ENCODE results near the gene SHC3.
"Not testable (repeated sequence)": the region's sequence is repeated elsewhere in the genome, so short reads cannot be mapped to it uniquely, and the experiment has no call there.

The SHC3 gene

GRCh38 chr9:89177944-89178829 lies at the start of gene SHC3:
Gene SHC3 (minus strand): TSS chr9:89178818. CDS start chr9:89178460, 358 bp downstream.
- no peak for FAIRE-seq
- no peak for DNase-seq (ENCODE audit: extremely low spot score, insufficient read length, low read depth)

GRCh38 chr9:89225991-89226471 lies 47.4 kb upstream of the SHC3 start:
- FAIRE-seq (no peak), DNase-seq (ENCODE audit: extremely low spot score, insufficient read length, low read depth) (no peak)

- no peak for DNase-seq (ENCODE audit: extremely low spot score, insufficient read length, low read depth)
- no peak for FAIRE-seq
Observed at GRCh38 chr9:89225587-89225986, 47.0 kb upstream of the SHC3 start.

GRCh38 chr9:89225036-89225435 lies 46.4 kb upstream of the SHC3 start:
- DNase-seq (ENCODE audit: extremely low spot score, insufficient read length, low read depth), result no peak
- no peak for FAIRE-seq

- FAIRE-seq, result no peak
- no peak for DNase-seq (ENCODE audit: extremely low spot score, insufficient read length, low read depth)
Observed at GRCh38 chr9:89224633-89225032, 46.0 kb upstream of the SHC3 start.

- DNase-seq (ENCODE audit: extremely low spot score, insufficient read length, low read depth) (no peak), FAIRE-seq (no peak)
Observed at GRCh38 chr9:89223396-89223977, 44.9 kb upstream of the SHC3 start.

- DNase-seq (ENCODE audit: extremely low spot score, insufficient read length, low read depth) (no peak), FAIRE-seq (no peak)
Observed at GRCh38 chr9:89219637-89220036, 41.0 kb upstream of the SHC3 start.

- DNase-seq (ENCODE audit: extremely low spot score, insufficient read length, low read depth), result no peak
- no peak for FAIRE-seq
Observed at GRCh38 chr9:89218040-89218928, 39.7 kb upstream of the SHC3 start.

- FAIRE-seq, result no peak
Observed at GRCh38 chr9:89215342-89215741, 36.7 kb upstream of the SHC3 start.

GRCh38 chr9:89213396-89213880 lies 34.8 kb upstream of the SHC3 start:
- no peak for FAIRE-seq

More at GRCh38 chr9:89215342-89215741, 36.7 kb upstream of the SHC3 start:
- no peak for DNase-seq (ENCODE audit: extremely low spot score, insufficient read length, low read depth)

GRCh38 chr9:89212171-89212570 lies 33.6 kb upstream of the SHC3 start:
- FAIRE-seq (no peak), DNase-seq (ENCODE audit: extremely low spot score, insufficient read length, low read depth) (no peak)

More at GRCh38 chr9:89213396-89213880, 34.8 kb upstream of the SHC3 start:
- no peak for DNase-seq (ENCODE audit: extremely low spot score, insufficient read length, low read depth)

GRCh38 chr9:89209311-89209710 lies 30.7 kb upstream of the SHC3 start:
- not testable (repeated sequence) for DNase-seq (ENCODE audit: extremely low spot score, insufficient read length, low read depth); FAIRE-seq

- DNase-seq (ENCODE audit: extremely low spot score, insufficient read length, low read depth) (no peak), FAIRE-seq (no peak)
Observed at GRCh38 chr9:89207026-89207425, 28.4 kb upstream of the SHC3 start.

- no peak for DNase-seq (ENCODE audit: extremely low spot score, insufficient read length, low read depth)
Observed at GRCh38 chr9:89204801-89205200, 26.2 kb upstream of the SHC3 start.

GRCh38 chr9:89195131-89195797 lies 16.6 kb upstream of the SHC3 start:
- no peak for DNase-seq (ENCODE audit: extremely low spot score, insufficient read length, low read depth)
- no peak for FAIRE-seq

More at GRCh38 chr9:89204801-89205200, 26.2 kb upstream of the SHC3 start:
- FAIRE-seq, result no peak

GRCh38 chr9:89194421-89195130 lies 16.0 kb upstream of the SHC3 start:
- FAIRE-seq, result no peak
- no peak for DNase-seq (ENCODE audit: extremely low spot score, insufficient read length, low read depth)

- FAIRE-seq (no peak), DNase-seq (ENCODE audit: extremely low spot score, insufficient read length, low read depth) (no peak)
Observed at GRCh38 chr9:89191004-89191403, 12.4 kb upstream of the SHC3 start.

- DNase-seq (ENCODE audit: extremely low spot score, insufficient read length, low read depth) (no peak), FAIRE-seq (no peak)
Observed at GRCh38 chr9:89189215-89189614, 10.6 kb upstream of the SHC3 start.

GRCh38 chr9:89187950-89188349 lies 9.3 kb upstream of the SHC3 start:
- FAIRE-seq (no peak), DNase-seq (ENCODE audit: extremely low spot score, insufficient read length, low read depth) (no peak)

Data from GM18507 (cell line).